ENCODE measurements around the gene CAPN5.

- TF ChIP-seq CTCF (IDR thresholded peaks at IDR 0.05): no peak
- no peak for TF ChIP-seq POLR2A (IDR thresholded peaks at IDR 0.05)
Measured at GRCh38 chr11:77064648-77065217, 2.0 kb upstream of the CAPN5 start.
